Astrocyte (in vitro differentiated cells and primary cell): ENCODE data around the gene C10orf67. TPM values are rescaled to one million over a fixed set of nuclear protein-coding genes. Genes with fewer than 3 reads are reported as not detected.

Experiments used
- DNase-seq: peaks from one replicate; pipeline ENCODE4 v3.0.0-alpha.2; 2010; ENCODE audit warnings: low read depth
- FAIRE-seq: peaks from 2 replicates; lab custom pipeline; 2011; peaks lifted over from hg19 to GRCh38; lab: Jason Lieb, UNC
- H2AFZ ChIP-seq: 2 replicates; pipeline ENCODE4 v1.6.0; 2012; ENCODE audit warnings: low read depth, low read length, inconsistent platforms
- H3K27ac ChIP-seq: 2 replicates; pipeline ENCODE4 v1.5.1; 2011; ENCODE audit warnings: low read depth, low read length, inconsistent platforms
- H3K27me3 ChIP-seq: 2 replicates; pipeline ENCODE4 v1.6.0; 2011; ENCODE audit warnings: low read length, inconsistent platforms; ENCODE audit not compliant: insufficient read depth
- H3K36me3 ChIP-seq: 2 replicates; pipeline ENCODE4 v1.5.1; 2011; ENCODE audit warnings: low read length, inconsistent platforms; ENCODE audit not compliant: insufficient read depth
- H3K4me1 ChIP-seq: 2 replicates; pipeline ENCODE4 v1.5.1; 2011; ENCODE audit warnings: low read length, inconsistent platforms; ENCODE audit not compliant: insufficient read depth
- H3K4me2 ChIP-seq: 2 replicates; pipeline ENCODE4 v1.6.0; 2012; ENCODE audit warnings: low read length, inconsistent platforms
- H3K4me3 ChIP-seq: 2 replicates; pipeline ENCODE4 v1.5.1; 2011; ENCODE audit warnings: low read depth, mild to moderate bottlenecking, low read length, inconsistent platforms; ENCODE audit not compliant: insufficient read depth
- H3K79me2 ChIP-seq: 2 replicates; pipeline ENCODE4 v1.6.0; 2012; ENCODE audit warnings: mild to moderate bottlenecking, low read length, inconsistent platforms; ENCODE audit not compliant: insufficient read depth
- H3K9ac ChIP-seq: 2 replicates; pipeline ENCODE4 v1.6.0; 2012; ENCODE audit warnings: mild to moderate bottlenecking, low read length, inconsistent platforms
- H3K9me3 ChIP-seq: 2 replicates; pipeline ENCODE4 v1.5.1; 2012; ENCODE audit warnings: low read depth, mild to moderate bottlenecking, low read length, inconsistent platforms; ENCODE audit not compliant: insufficient read depth
- H4K20me1 ChIP-seq: 2 replicates; pipeline ENCODE4 v1.6.0; 2012; ENCODE audit warnings: low read length, inconsistent platforms; ENCODE audit not compliant: insufficient read depth
- H3K27ac Mint-ChIP-seq: one replicate; pipeline ENCODE4 v1.8.0; 2021; ENCODE audit warnings: mild to moderate bottlenecking, mixed read lengths; ENCODE audit not compliant: unreplicated experiment
- H3K27me3 Mint-ChIP-seq: one replicate; pipeline ENCODE4 v1.8.0; 2021; ENCODE audit warnings: low read depth, mixed read lengths; ENCODE audit not compliant: unreplicated experiment
- H3K36me3 Mint-ChIP-seq: one replicate; pipeline ENCODE4 v1.8.0; 2021; ENCODE audit warnings: low read depth, mixed read lengths; ENCODE audit not compliant: unreplicated experiment
- H3K4me1 Mint-ChIP-seq: one replicate; pipeline ENCODE4 v1.8.0; 2021; ENCODE audit warnings: low read depth, mixed read lengths; ENCODE audit not compliant: unreplicated experiment
- H3K4me3 Mint-ChIP-seq: one replicate; pipeline ENCODE4 v1.8.0; 2021; ENCODE audit warnings: mild to moderate bottlenecking, moderate library complexity, mixed read lengths; ENCODE audit not compliant: unreplicated experiment
- H3K9me3 Mint-ChIP-seq: one replicate; pipeline ENCODE4 v1.8.0; 2021; ENCODE audit warnings: mild to moderate bottlenecking, mixed read lengths; ENCODE audit not compliant: unreplicated experiment
- CTCF ChIP-seq: IDR thresholded peaks from 2 replicates; pipeline ENCODE4 v1.5.1; 2011; ENCODE audit warnings: low read depth, mild to moderate bottlenecking, inconsistent platforms, low read length, moderate library complexity; ENCODE audit not compliant: insufficient read depth
- EZH2 ChIP-seq: IDR thresholded peaks from 2 replicates; pipeline ENCODE4 v1.6.1; 2012; ENCODE audit warnings: mild to moderate bottlenecking, low read length, inconsistent platforms; ENCODE audit not compliant: insufficient read depth
- total RNA-seq: library from RNA; stranded (reverse); gene quantifications from 2 replicates; pipeline ENCODE4 v1.2.1, GENCODE V29; 2021

Gene C10orf67
- total RNA-seq, 1 donor from 2014 or later, result 0.27 TPM

- Histone ChIP-seq H3K9me3 (no peaks in the 10 kb centered on the region), H3K27ac (no peak overlapping the region), H4K20me1 (no peaks in the 10 kb centered on the region), H3K79me2 (no peaks in the 10 kb centered on the region), H3K4me1 (peaks cover 16% of the 10 kb centered on the region), H3K27me3 (no peaks in the 10 kb centered on the region), H3K9ac (no peak overlapping the region), H3K36me3 (no peaks in the 10 kb centered on the region), H3K4me3 (no peak overlapping the region), H2AFZ (no peak overlapping the region), H3K4me2 (no peak overlapping the region)
- no peak overlapping the region for H3K4me3 Mint-ChIP-seq
- no peak for DNase-seq
- no peak for FAIRE-seq
- H3K27ac Mint-ChIP-seq, result no peak overlapping the region
- H3K36me3 Mint-ChIP-seq, result no peaks in the 10 kb centered on the region
- no peaks in the 10 kb centered on the region for H3K9me3 Mint-ChIP-seq
- TF ChIP-seq CTCF (no peak), EZH2 (no peak)
- H3K4me1 Mint-ChIP-seq, result peaks cover 15% of the 10 kb centered on the region
- H3K27me3 Mint-ChIP-seq, result no peaks in the 10 kb centered on the region
Measured at GRCh38 chr10:23341004-23341403, 3.6 kb downstream of the C10orf67 start.

- no peaks in the 10 kb centered on the region for H3K27me3 ChIP-seq
- no peak overlapping the region for H3K4me3 ChIP-seq
- TF ChIP-seq CTCF, result no peak
- TF ChIP-seq EZH2, result no peak
- no peaks in the 10 kb centered on the region for H3K36me3 ChIP-seq
- H3K27ac ChIP-seq, result no peak overlapping the region
- no peak overlapping the region for H2AFZ ChIP-seq
- H3K27me3 Mint-ChIP-seq, result no peaks in the 10 kb centered on the region
- no peak overlapping the region for H3K4me2 ChIP-seq
- no peak overlapping the region for H3K27ac Mint-ChIP-seq
- no peak for FAIRE-seq
- no peak overlapping the region for H3K9ac ChIP-seq
- peaks cover 13% of the 10 kb centered on the region for H3K4me1 Mint-ChIP-seq
- H4K20me1 ChIP-seq, result no peaks in the 10 kb centered on the region
- no peaks in the 10 kb centered on the region for H3K36me3 Mint-ChIP-seq
- no peaks in the 10 kb centered on the region for H3K79me2 ChIP-seq
- H3K9me3 ChIP-seq, result no peaks in the 10 kb centered on the region
- no peaks in the 10 kb centered on the region for H3K9me3 Mint-ChIP-seq
- H3K4me3 Mint-ChIP-seq, result no peak overlapping the region
- H3K4me1 ChIP-seq, result peaks cover 13% of the 10 kb centered on the region
- no peak for DNase-seq
Measured at GRCh38 chr10:23340354-23340753, 4.2 kb downstream of the C10orf67 start.

GRCh38 chr10:23338886-23339285 is 5.7 kb downstream of the C10orf67 start:
- Mint-ChIP-seq H3K4me1 (peaks cover 13% of the 10 kb centered on the region), H3K27me3 (peaks cover 3% of the 10 kb centered on the region), H3K36me3 (no peaks in the 10 kb centered on the region), H3K27ac (peak overlapping the region; percentile 19), H3K4me3 (no peak overlapping the region), H3K9me3 (no peaks in the 10 kb centered on the region)
- Histone ChIP-seq H3K36me3 (no peaks in the 10 kb centered on the region), H3K4me2 (no peak overlapping the region), H3K79me2 (no peaks in the 10 kb centered on the region), H3K9me3 (no peaks in the 10 kb centered on the region), H3K27me3 (no peaks in the 10 kb centered on the region), H2AFZ (no peak overlapping the region), H4K20me1 (no peaks in the 10 kb centered on the region), H3K9ac (no peak overlapping the region), H3K4me3 (no peak overlapping the region), H3K27ac (no peak overlapping the region), H3K4me1 (peaks cover 6% of the 10 kb centered on the region)
- TF ChIP-seq EZH2, result no peak
- no peak for TF ChIP-seq CTCF
- FAIRE-seq (no peak), DNase-seq (no peak)
